AG09309 (cell line): Measurements from ENCODE around the gene MAGEF1.

Experiments used
- DNase-seq: peaks from one replicate; pipeline ENCODE4 v3.0.0-alpha.2; 2010; ENCODE audit warnings: low read depth
- H3K4me3 ChIP-seq: 2 replicates; pipeline ENCODE4 v1.5.1; 2011; ENCODE audit warnings: mild to moderate bottlenecking, low read depth, low read length, moderate library complexity; ENCODE audit not compliant: control insufficient read depth
- CTCF ChIP-seq: IDR thresholded peaks from 2 replicates; pipeline ENCODE4 v1.5.1; 2011; ENCODE audit warnings: mild to moderate bottlenecking, low read depth, low read length, inconsistent platforms; ENCODE audit not compliant: insufficient read depth, control insufficient read depth; ENCODE audit errors: missing control alignments

MAGEF1 gene

GRCh38 chr3:184748219-184749135 lies 36.6 kb upstream of the MAGEF1 start:
- TF ChIP-seq CTCF: peak; percentile 27

GRCh38 chr3:184746131-184747120 lies 34.6 kb upstream of the MAGEF1 start:
- H3K4me3 ChIP-seq: no peak overlapping the region
- no peak for TF ChIP-seq CTCF
- no peak for DNase-seq

More at GRCh38 chr3:184748219-184749135, 36.6 kb upstream of the MAGEF1 start:
- DNase-seq: no peak
- H3K4me3 ChIP-seq: no peak overlapping the region

- no peak overlapping the region for H3K4me3 ChIP-seq
- TF ChIP-seq CTCF: no peak
- no peak for DNase-seq
Observed at GRCh38 chr3:184745526-184745925, 33.7 kb upstream of the MAGEF1 start.

- no peak for TF ChIP-seq CTCF
- DNase-seq: no peak
- H3K4me3 ChIP-seq: no peak overlapping the region
Observed at GRCh38 chr3:184743248-184743647, 31.4 kb upstream of the MAGEF1 start.

- H3K4me3 ChIP-seq: no peak overlapping the region
- DNase-seq: no peak
- no peak for TF ChIP-seq CTCF
Observed at GRCh38 chr3:184742676-184743135, 30.8 kb upstream of the MAGEF1 start.
